ENCODE measurements around the gene RAD51. TPM values are rescaled to one million over a fixed set of nuclear protein-coding genes. Genes with fewer than 3 reads are reported as not detected.

RAD51 gene
- total and polyA plus RNA-seq, 8 donors: 4.4 to 15.6 (median 12.6) TPM

- ATAC-seq (peak; percentile 64), DNase-seq (peak in 1 of 4 donors; percentile 71)
- Histone ChIP-seq H3K4me3 (no peak overlapping the region), H3K27me3 (no peaks in the 10 kb centered on the region), H3K4me1 (peaks cover 0 to 18% of the 10 kb centered on the region in 2 donors), H3K36me3 (peaks cover 0 to 88% of the 10 kb centered on the region in 2 donors), H3K27ac (peak overlapping the region in 1 of 2 donors; percentile 26), H3K9me3 (no peaks in the 10 kb centered on the region)
- no peak for TF ChIP-seq CTCF (IDR thresholded peaks at IDR 0.05)
- intact Hi-C loops (cut with DNase I): no loop called here
These were observed 49.2 kb downstream of the RAD51 start for GRCh38 chr15:40743921-40744814.

- TF ChIP-seq CTCF (IDR thresholded peaks at IDR 0.05): no peak
- no peak overlapping the region for H3K27ac ChIP-seq
These were observed 49.8 kb downstream of the RAD51 start for GRCh38 chr15:40744815-40745152.

GRCh38 chr15:40746916-40747418, 52.0 kb downstream of the RAD51 start:
- Histone ChIP-seq H3K9me3 (no peaks in the 10 kb centered on the region), H3K27ac (no peak overlapping the region), H3K36me3 (peaks cover 0 to 87% of the 10 kb centered on the region in 2 donors), H3K4me1 (peaks cover 0 to 18% of the 10 kb centered on the region in 2 donors), H3K4me3 (no peak overlapping the region), H3K27me3 (no peaks in the 10 kb centered on the region)
- peak; percentile 29 for ATAC-seq
- DNase-seq: no peak
- intact Hi-C loops (cut with DNase I): no loop called here
- no peak for TF ChIP-seq CTCF (IDR thresholded peaks at IDR 0.05)

More at GRCh38 chr15:40744815-40745152, 49.8 kb downstream of the RAD51 start:
- Histone ChIP-seq H3K27me3 (no peaks in the 10 kb centered on the region), H3K4me1 (peaks cover 0 to 18% of the 10 kb centered on the region in 2 donors), H3K36me3 (peaks cover 0 to 88% of the 10 kb centered on the region in 2 donors), H3K9me3 (no peaks in the 10 kb centered on the region), H3K4me3 (no peak overlapping the region)
- intact Hi-C loops (cut with DNase I): no loop called here
- ATAC-seq (no peak), DNase-seq (no peak)

- intact Hi-C loops (cut with DNase I): no loop called here
- Histone ChIP-seq H3K27me3 (no peaks in the 10 kb centered on the region), H3K9me3 (no peaks in the 10 kb centered on the region), H3K4me1 (peaks cover 0 to 21% of the 10 kb centered on the region in 2 donors), H3K36me3 (peaks cover 0 to 78% of the 10 kb centered on the region in 2 donors), H3K4me3 (no peak overlapping the region), H3K27ac (peak overlapping the region in 1 of 2 donors; percentile 19)
- DNase-seq (no peak), ATAC-seq (peak; percentile 28)
- TF ChIP-seq CTCF (IDR thresholded peaks at IDR 0.05): no peak
These were observed 53.0 kb downstream of the RAD51 start for GRCh38 chr15:40747685-40748631.
